ENCODE data around the gene MCF2L2. TPM values are rescaled to one million over a fixed set of nuclear protein-coding genes. Genes with fewer than 3 reads are reported as not detected.

Gene MCF2L2
- total and polyA plus RNA-seq, 9 of the 15 experiments (the other 6 are each of a cell fraction or from before 2014, with no cell fraction given) = 0.56 to 4.2 (median 3.0) TPM

- TF ChIP-seq HOXB6 (CRISPR knock-in tag; IDR thresholded peaks at IDR 0.05; ENCODE audit: borderline replicate concordance) = no peak
- TF ChIP-seq MAX (CRISPR knock-in tag; IDR thresholded peaks at IDR 0.05) = 0 out of 2 replicates have a peak, but pooled peaks have one; percentile 28
- TF ChIP-seq ESRRA (IDR thresholded peaks at IDR 0.05; ENCODE audit: borderline replicate concordance, low read depth) = peak; percentile 49; the same call in 1 of the 2 replicates
- peak in 1 of 2 experiments; percentile 71; a peak in 2 of 3 replicates for TF ChIP-seq CBX3 (IDR thresholded peaks at IDR 0.05; ENCODE audit: borderline replicate concordance in 1 of 2, low read length in 2 of 2)
- peak; percentile 85; the same call in 1 of the 2 replicates for TF ChIP-seq ZNF197 (CRISPR knock-in tag; IDR thresholded peaks at IDR 0.05; ENCODE audit: low read depth)
- peak; percentile 11; the same call in 1 of the 2 replicates for TF ChIP-seq NFRKB (IDR thresholded peaks at IDR 0.05; ENCODE audit: low read depth)
- TF ChIP-seq EP300 (IDR thresholded peaks at IDR 0.05; ENCODE audit: low read length) = peak; percentile 85
- TF ChIP-seq NCOR1 (IDR thresholded peaks at IDR 0.05) = peak; percentile 79
- TF ChIP-seq NFE2 (IDR thresholded peaks at IDR 0.05; ENCODE audit: low read depth) = peak; percentile 33; the same call in 1 of the 2 replicates
- peak; percentile 78 for TF ChIP-seq SOX6 (IDR thresholded peaks at IDR 0.05)
- TF ChIP-seq GATAD2A (IDR thresholded peaks at IDR 0.05) = peak; percentile 66; the same call in 1 of the 2 replicates
- peak; percentile 68; the same call in 1 of the 2 replicates for TF ChIP-seq NFATC3 (IDR thresholded peaks at IDR 0.05)
- TF ChIP-seq JUND (IDR thresholded peaks at IDR 0.05; ENCODE audit: borderline replicate concordance, low read depth, low read length) = peak; percentile 79; the same call in 1 of the 2 replicates
- peak; percentile 69; the same call in 1 of the 3 replicates for TF ChIP-seq JUND (tag; IDR thresholded peaks at IDR 0.05; ENCODE audit: borderline replicate concordance, low read depth, low read length)
- TF ChIP-seq KLF16 (IDR thresholded peaks at IDR 0.05) = peak; percentile 88
- TF ChIP-seq SMARCE1 (IDR thresholded peaks at IDR 0.05) = peak; percentile 98
- TF ChIP-seq ZBTB5 (IDR thresholded peaks at IDR 0.05) = no peak
- 0 out of 2 replicates have a peak, but pooled peaks have one; percentile 51 for TF ChIP-seq BCOR (IDR thresholded peaks at IDR 0.05)
- peak; percentile 89 for TF ChIP-seq TCF3 (CRISPR knock-in tag; IDR thresholded peaks at IDR 0.05)
- TF ChIP-seq FOSL1 (tag; conservative IDR thresholded peaks at IDR 0.05) = peak; percentile 85
- peak; percentile 69 for TF ChIP-seq ZNF589 (CRISPR knock-in tag; IDR thresholded peaks at IDR 0.05; ENCODE audit: low read depth)
- TF ChIP-seq, protein P1, sequence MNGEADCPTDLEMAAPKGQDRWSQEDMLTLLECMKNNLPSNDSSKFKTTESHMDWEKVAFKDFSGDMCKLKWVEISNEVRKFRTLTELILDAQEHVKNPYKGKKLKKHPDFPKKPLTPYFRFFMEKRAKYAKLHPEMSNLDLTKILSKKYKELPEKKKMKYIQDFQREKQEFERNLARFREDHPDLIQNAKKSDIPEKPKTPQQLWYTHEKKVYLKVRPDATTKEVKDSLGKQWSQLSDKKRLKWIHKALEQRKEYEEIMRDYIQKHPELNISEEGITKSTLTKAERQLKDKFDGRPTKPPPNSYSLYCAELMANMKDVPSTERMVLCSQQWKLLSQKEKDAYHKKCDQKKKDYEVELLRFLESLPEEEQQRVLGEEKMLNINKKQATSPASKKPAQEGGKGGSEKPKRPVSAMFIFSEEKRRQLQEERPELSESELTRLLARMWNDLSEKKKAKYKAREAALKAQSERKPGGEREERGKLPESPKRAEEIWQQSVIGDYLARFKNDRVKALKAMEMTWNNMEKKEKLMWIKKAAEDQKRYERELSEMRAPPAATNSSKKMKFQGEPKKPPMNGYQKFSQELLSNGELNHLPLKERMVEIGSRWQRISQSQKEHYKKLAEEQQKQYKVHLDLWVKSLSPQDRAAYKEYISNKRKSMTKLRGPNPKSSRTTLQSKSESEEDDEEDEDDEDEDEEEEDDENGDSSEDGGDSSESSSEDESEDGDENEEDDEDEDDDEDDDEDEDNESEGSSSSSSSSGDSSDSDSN (IDR thresholded peaks at IDR 0.05; ENCODE audit: borderline replicate concordance in 1 of 2, low read depth in 2 of 2, low read length in 2 of 2) = no peak
- peak; percentile 62; the same call in 1 of the 2 replicates for TF ChIP-seq ZNF24 (IDR thresholded peaks at IDR 0.05)
- no peak for TF ChIP-seq SFPQ (IDR thresholded peaks at IDR 0.05; ENCODE audit: low read depth, low read length)
- TF ChIP-seq ZNF766 (CRISPR knock-in tag; conservative IDR thresholded peaks at IDR 0.05) = peak; percentile 88
These were observed 70.8 kb downstream of the MCF2L2 start (continued) for GRCh38 chr3:183357564-183358079.
